Regular cardiac myocyte (primary cell): ENCODE measurements around the gene OARD1. TPM values are rescaled to one million over a fixed set of nuclear protein-coding genes. Genes with fewer than 3 reads are reported as not detected.

Source experiments
- total RNA-seq: library from RNA; depleted of rRNA; stranded (reverse); fragments of >200 nt; gene quantifications from 2 replicates; pipeline ENCODE4 v1.2.3, GENCODE V29; 2014

OARD1 gene, protein sequence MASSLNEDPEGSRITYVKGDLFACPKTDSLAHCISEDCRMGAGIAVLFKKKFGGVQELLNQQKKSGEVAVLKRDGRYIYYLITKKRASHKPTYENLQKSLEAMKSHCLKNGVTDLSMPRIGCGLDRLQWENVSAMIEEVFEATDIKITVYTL
- total RNA-seq, result 8.2 and 13.0 TPM in 2 replicates

GRCh38 chr6:41071923-41072835, at the start of gene OARD1:
TSS of gene OARD1 (minus strand) at chr6:41072356. CDS start at chr6:41071634, 722 bp downstream.

GRCh38 chr6:41072836-41073202, 663 bp upstream of the OARD1 start, which contains the start of gene NFYA:
TSS of gene NFYA (plus strand) at chr6:41072974. CDS start at chr6:41079090, 6,116 bp downstream.

DNA sequence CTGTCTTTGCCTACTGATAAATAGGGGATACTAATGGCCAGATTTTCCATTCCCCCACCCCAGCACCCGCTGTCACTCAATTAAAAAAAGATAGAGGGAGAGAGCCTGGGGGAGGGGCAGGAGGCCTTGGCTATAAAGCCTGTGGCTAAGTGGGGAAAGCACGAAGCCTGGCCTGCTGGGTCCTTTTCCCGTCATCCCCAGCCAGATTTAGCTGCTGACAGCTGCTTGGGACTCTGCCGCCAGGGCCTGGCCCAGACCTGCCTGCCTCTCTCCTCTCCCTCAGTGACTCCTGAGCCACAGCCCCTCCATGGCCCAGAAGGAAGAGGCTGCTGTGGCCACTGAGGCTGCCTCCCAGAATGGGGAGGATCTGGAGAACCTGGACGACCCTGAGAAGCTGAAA, 19.1 kb downstream of the OARD1 start, which contains the start of gene APOBEC2:
TSS of gene APOBEC2 (plus strand) at position 162 of the 400 bp plus-strand sequence. CDS start at position 308, 146 bp downstream.

GRCh38 chr6:41042226-41043055, 29.7 kb downstream of the OARD1 start, which contains the start of gene TSPO2:
TSS of gene TSPO2 (plus strand) at chr6:41042467. CDS start at chr6:41042986, 519 bp downstream.

DNA sequence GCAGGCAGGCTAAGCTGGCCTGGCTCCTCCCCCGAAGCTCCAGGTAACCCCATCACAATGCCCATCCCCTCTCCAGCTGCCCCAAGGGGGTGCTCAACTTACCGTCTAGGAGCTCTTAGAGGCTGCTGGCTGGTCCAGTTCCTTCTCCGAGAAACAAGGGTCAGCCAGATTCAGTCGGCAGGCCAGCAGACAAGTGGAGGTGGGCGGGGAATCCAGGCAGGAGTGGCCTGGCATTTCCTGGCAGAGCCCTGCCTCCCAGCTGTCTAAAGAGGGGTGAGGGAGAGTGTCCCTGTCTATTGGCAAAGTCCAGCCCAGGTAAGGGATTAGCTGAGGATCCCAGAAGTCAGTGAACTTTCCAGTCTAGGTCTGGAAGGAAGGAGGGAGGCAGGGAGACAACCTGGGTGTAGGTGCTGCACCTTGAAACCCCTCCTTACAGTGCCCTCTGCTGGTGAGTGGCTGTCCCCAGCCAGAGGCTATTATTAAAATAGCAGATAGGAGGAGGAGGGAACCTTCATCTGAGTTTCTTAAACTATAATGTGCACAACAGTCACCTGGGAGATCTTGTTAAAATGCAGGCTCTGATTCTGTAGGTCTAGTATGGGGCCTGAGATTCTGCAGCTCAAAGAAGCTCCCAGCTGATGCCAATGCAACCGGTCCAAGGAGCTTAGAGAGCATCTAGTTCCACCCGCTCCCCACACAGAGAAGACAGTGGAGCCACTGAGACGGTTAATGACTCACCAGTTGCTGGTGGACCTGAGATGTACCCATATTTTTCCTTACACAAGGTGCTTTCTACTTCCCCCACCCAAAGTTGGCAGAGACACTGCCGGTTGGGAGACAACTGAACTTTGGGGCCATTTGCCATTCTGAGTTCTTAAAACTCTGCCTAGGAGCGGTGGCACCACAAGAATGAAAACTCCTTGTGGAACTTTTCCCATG, 32.8 kb downstream of the OARD1 start, which contains the start of gene UNC5CL:
TSS of gene UNC5CL (minus strand) at position 162 of the 939 bp plus-strand sequence. CDS start 4,147 bp downstream, outside the sequence.

Other genes with a start within 250 kb of the OARD1 start
- gene UNC5CL, start 33.1 kb downstream of the OARD1 start, total RNA-seq, result under 0.01 TPM in 1 of 2 replicates, not detected in the other
- not detected in 2 replicates for gene TSPO2, start 29.9 kb downstream of the OARD1 start, total RNA-seq
- not detected in 2 replicates for gene APOBEC2, start 19.2 kb downstream of the OARD1 start, total RNA-seq
- 9.3 and 22.6 TPM in 2 replicates for gene NFYA, start 618 bp upstream of the OARD1 start, total RNA-seq
- gene TREML1, start 82.0 kb upstream of the OARD1 start, total RNA-seq, result not detected in 2 replicates
- gene TREM2, start 90.8 kb upstream of the OARD1 start, total RNA-seq, result not detected in 2 replicates
- gene TREML2, start 128.8 kb upstream of the OARD1 start, total RNA-seq, result under 0.01 TPM in 1 of 2 replicates, not detected in the other
- gene TREML4, start 156.0 kb upstream of the OARD1 start, total RNA-seq, result not detected in 2 replicates
- 0.19 and 21.7 TPM in 2 replicates for gene TREM1, start 214.3 kb upstream of the OARD1 start, total RNA-seq